K562 (cell line): ENCODE data around the gene CDIPT.

Source experiments
- CTCF ChIP-seq, 3 experiments: IDR thresholded peaks in 2 of 3; conservative IDR thresholded peaks in 1 of 3; 2 replicates each; pipeline ENCODE4 v1.5.1; 2011 to 2012; ENCODE audit warnings: low read length in 3 of 3, mild to moderate bottlenecking in 3 of 3, control low read depth in 2 of 3, improper control_type of control experiment in 1 of 3, inconsistent platforms in 1 of 3, low read depth in 1 of 3, mixed read lengths in 1 of 3, moderate library complexity in 1 of 3; ENCODE audit not compliant: insufficient read depth in 2 of 3
- TRIM24 ChIP-seq, 2 experiments: fragments of 450-650 bp; IDR thresholded peaks; 2 replicates each; pipeline ENCODE4 v1.6.1; 2016
- ZNF707 ChIP-seq: fragments of 250-450 bp; sonication (Bioruptor Pico); conservative IDR thresholded peaks from 2 replicates; pipeline ENCODE4 v1.8.0; 2022; ENCODE audit warnings: inconsistent platforms, mild to moderate bottlenecking, moderate library complexity

GRCh38 chr16:29857133-29857760, 5.8 kb downstream of the CDIPT start:
- TF ChIP-seq TRIM24 (IDR thresholded peaks at IDR 0.05): no peak
- TF ChIP-seq CTCF (IDR thresholded peaks at IDR 0.05 in 2 of 3, conservative IDR thresholded peaks at IDR 0.05 in 1 of 3; ENCODE audit: insufficient read depth in 2 of 3, low read depth in 1 of 3, low read length in 3 of 3): no peak
- no peak for TF ChIP-seq ZNF707 (CRISPR knock-in tag)
